ENCODE data around the gene TREH.

Gene TREH

GRCh38 chr11:118663381-118663780 is 16.1 kb downstream of the TREH start:
- no peak for DNase-seq

- no peak for DNase-seq
Observed at GRCh38 chr11:118662401-118663271, 16.8 kb downstream of the TREH start.

- DNase-seq, result no peak
Observed at GRCh38 chr11:118661425-118662301, 17.8 kb downstream of the TREH start.

GRCh38 chr11:118660681-118661424 is 18.6 kb downstream of the TREH start:
- peak; percentile 31 for DNase-seq

- no peak for DNase-seq
Observed at GRCh38 chr11:118659953-118660680, 19.3 kb downstream of the TREH start.

GRCh38 chr11:118659314-118659952 is 20.0 kb downstream of the TREH start:
- DNase-seq, result peak; percentile 96

- DNase-seq, result no peak
Observed at GRCh38 chr11:118658429-118659313, 20.8 kb downstream of the TREH start.

GRCh38 chr11:118657709-118658428 is 21.6 kb downstream of the TREH start:
- DNase-seq, result no peak

GRCh38 chr11:118657238-118657637 is 22.2 kb downstream of the TREH start:
- peak; percentile 61 for DNase-seq

GRCh38 chr11:118656563-118657165 is 22.8 kb downstream of the TREH start:
- DNase-seq, result no peak

- no peak for DNase-seq
Observed at GRCh38 chr11:118655486-118656190, 23.8 kb downstream of the TREH start.

- DNase-seq, result no peak
Observed at GRCh38 chr11:118653684-118654390, 25.6 kb downstream of the TREH start.

GRCh38 chr11:118652681-118653181 is 26.7 kb downstream of the TREH start:
- DNase-seq, result no peak

- DNase-seq, result no peak
Observed at GRCh38 chr11:118651820-118652219, 27.6 kb downstream of the TREH start.

- DNase-seq, result no peak
Observed at GRCh38 chr11:118650366-118650765, 29.1 kb downstream of the TREH start.

GRCh38 chr11:118649941-118650340 is 29.5 kb downstream of the TREH start:
- DNase-seq, result no peak

- DNase-seq, result no peak
Observed at GRCh38 chr11:118648291-118648690, 31.2 kb downstream of the TREH start.

- DNase-seq, result no peak
Observed at GRCh38 chr11:118646393-118646792, 33.1 kb downstream of the TREH start.

All from NCI-H1105 (cell line).